AG08396 (cell line): Measurements from ENCODE around the gene SPAG16.

ENCODE experiments used
- DNase-seq: peaks from one replicate; pipeline ENCODE4 v3.0.0; 2012; ENCODE audit warnings: low spot score, mixed read lengths

The SPAG16 gene

GRCh38 chr2:214174563-214174962 lies 890.3 kb downstream of the SPAG16 start:
- no peak for DNase-seq

DNA sequence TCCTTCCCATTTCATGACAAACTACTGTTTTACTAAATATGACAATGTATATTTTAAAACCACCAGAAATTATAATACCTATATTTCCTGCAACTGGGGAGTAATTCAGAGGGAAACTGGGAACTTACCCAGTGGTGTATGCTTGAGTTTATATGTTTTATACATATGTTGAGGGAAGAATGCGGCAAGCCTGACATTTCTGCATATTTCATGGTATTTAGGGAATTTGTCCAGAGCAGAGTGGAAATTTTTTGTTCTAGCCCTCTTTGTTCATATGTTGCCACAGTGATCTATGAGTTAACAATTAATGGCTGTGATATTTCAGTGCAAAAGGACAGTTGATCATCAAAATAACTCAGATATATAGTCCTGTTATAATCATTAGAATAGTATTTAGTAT lies 895.8 kb downstream of the SPAG16 start:
- DNase-seq = no peak

DNA sequence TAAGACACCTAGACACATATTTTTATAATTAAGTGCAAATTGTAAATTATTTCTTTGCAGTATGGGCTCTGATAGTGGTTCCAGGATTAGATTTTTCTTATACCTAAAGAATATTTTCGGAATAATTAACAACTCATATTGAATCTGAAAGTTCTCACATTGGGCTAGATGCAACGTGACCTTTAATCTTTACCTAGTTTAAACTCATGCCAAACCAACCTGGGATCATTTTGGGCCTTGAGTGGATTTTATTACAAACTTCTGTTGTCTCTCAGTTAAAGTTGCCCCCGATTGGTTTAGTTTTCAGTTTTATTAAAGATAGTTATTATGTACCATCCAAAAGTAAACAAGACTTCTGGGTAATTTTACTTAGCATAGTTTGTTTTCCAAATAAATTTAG lies 896.4 kb downstream of the SPAG16 start:
- DNase-seq = no peak

DNA sequence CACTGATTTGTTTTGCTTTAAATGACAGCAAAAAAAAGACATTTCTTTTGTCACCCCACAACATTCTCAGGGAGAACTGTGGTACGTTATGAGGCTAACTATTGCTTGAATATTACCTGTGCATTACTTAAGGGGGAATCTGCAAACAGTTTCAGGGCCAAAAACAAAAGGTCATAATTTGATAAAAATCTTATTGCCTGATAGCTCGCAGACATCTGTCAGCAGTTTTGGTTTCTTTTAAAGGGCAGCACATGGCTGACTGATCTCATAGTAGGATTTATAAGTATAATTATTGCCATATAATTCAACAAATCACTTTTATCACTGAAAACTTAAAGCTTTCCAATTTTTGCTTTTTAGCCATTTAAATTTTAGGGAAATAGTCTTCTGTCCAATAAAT lies 900.2 kb downstream of the SPAG16 start:
- no peak for DNase-seq

DNA sequence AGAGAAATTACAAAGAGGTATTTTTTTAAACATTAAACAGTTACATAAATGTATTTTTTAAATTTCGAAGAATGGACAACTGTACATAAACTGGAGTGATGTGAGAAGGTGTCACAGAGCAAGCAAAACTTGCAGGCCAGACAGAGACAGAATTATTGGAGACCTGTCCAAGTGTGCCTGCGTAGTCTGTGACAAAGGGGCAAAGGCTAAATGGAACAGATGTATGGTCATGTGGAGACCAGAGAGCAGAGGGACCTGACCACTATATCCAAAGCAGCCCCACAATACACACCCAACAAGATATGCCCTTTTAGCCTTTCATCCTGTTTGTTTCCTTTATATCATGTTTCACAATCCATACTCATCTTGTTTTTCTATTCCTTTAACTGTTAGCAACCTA lies 901.3 kb downstream of the SPAG16 start:
- no peak for DNase-seq

DNA sequence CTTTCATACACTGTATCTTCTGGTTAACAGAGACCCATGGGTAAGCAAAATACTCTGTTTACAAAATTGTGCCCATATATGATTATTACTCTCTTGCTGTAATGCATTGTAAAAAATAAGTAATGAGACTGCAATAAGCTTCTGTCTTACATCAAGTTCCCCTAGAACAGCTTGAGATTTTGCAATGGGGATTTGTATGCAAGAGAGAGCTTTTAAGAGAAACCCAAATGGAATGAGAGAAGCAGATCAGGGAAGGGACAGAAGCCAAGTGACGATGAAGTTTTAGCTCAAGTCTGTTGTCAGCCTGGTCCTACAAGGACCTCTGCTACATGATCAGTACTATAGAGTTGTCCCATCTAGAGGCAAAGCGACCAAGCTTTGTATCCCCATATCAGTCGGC lies 908.4 kb downstream of the SPAG16 start:
- no peak for DNase-seq

DNA sequence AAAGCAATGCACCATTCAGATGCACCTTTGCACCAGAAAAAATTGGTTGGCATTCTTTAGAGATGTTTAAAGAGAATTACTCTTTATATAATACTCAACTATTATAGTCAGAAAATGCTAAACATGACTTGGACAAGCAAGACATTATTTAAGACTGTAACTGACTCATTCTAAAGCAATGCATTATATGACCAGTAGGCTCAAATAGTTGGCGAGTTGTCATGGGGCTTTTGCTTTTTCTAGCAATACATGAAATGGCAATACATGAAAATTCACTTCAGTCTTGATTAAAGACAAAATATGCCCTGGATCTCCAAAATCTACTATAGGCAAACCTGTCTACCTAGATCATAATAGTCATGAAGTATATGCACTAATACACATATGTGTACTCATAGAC lies 909.7 kb downstream of the SPAG16 start:
- DNase-seq = peak; percentile 19

DNA sequence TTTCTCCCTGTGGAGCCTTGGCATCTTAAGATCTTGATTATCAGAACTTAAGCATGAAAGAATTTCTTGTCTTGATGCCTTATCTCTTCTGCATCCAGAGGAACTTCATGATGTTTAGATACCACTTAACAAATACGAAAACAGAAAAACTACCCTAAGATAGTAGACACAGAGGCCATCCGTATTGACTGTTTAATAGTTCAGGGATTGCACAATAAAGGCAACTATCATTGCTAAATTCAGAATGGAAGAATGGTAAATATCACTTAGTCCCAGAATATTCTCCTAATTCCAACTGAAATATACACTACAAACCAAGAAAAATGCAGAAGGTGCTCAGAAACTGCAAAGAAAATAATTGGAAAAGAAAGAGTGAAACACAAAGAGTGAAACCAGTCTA lies 912.0 kb downstream of the SPAG16 start:
- DNase-seq = no peak

GRCh38 chr2:214201892-214202291 lies 917.6 kb downstream of the SPAG16 start:
- DNase-seq = no peak

- DNase-seq = no peak
Measured at GRCh38 chr2:214203214-214203613, 919.0 kb downstream of the SPAG16 start.

DNA sequence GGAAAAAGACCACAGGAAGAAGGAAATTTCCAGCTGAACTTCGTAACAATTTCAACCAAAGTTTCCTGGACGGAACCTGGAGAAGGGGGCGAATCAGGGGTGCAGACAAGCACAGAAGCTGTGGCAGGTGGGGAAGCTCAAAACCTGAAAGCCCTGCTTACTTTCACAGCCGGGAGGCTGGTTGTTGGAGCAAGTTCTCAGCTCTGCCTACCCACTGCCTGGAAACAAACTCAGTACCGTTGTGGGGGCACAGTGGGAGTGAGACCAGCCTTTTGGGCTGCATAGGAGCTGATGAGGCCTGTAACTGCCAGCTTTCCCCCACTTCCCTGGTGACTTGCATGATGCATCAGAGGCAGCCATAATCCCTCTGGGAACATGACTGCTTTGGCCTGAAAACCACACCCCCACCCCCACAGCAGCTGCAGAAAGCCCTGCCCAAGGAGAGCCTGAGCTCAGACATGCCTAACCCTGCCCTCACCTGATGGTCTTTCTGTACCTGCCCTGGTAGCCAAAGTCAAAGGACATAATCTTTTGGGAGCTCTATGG lies 919.6 kb downstream of the SPAG16 start:
- no peak for DNase-seq

- no peak for DNase-seq
Measured at GRCh38 chr2:214215107-214215506, 930.8 kb downstream of the SPAG16 start.

DNA sequence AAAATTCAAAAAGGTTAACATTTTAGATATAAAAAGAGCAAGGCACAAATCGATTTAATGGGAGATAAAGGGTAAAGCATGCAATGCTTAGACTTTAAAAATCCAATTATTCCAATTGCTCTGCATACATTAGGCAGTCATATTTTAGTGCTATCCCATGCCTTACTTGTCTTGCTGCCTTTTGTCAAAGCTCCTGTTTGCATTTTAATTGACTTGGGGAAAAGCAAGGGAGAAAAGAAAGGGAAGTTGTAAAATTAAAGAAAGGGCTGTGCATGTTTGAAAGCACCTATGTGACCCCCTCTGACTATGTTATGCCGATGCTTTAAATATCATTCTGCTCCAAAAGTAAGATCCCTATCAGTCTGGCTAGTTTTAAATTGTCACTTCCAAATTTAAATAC lies 932.9 kb downstream of the SPAG16 start:
- no peak for DNase-seq

DNA sequence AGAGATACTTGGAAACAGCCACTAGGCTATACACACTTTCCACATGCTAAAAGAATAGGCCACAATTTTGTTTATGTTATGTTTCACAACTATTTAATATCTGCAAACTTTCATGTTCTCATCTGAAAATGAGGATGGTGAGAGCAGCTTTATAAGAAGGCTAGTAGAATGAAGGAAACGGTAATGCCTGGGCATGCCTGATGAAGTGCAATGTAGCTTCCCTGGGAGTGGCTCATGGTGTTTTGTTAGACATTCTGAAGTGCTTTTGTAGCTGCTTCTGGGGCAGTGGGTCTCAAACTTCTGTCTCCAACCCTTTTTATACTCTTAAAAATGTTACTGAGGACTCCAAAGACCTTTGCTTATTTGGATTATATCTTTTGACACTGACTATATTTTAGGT lies 933.3 kb downstream of the SPAG16 start:
- DNase-seq = no peak

DNA sequence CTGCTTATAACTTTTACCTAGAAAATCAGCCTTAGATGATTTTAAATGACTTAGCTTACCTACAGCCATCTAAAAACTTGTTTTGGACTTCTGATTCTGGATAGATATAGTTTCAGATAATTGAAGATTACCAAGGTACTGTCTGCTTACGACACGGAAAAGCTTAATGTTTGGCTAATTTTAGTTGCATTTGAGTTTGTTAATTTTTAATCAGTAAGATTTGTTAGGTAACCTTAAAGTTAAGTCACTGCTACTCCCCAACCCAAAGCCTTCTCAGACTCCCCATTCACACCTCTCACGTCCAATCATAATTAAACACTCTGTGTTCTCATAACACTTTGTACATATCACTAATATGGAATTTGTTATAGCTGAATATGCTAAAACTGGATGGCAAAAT lies 936.0 kb downstream of the SPAG16 start:
- DNase-seq = no peak

DNA sequence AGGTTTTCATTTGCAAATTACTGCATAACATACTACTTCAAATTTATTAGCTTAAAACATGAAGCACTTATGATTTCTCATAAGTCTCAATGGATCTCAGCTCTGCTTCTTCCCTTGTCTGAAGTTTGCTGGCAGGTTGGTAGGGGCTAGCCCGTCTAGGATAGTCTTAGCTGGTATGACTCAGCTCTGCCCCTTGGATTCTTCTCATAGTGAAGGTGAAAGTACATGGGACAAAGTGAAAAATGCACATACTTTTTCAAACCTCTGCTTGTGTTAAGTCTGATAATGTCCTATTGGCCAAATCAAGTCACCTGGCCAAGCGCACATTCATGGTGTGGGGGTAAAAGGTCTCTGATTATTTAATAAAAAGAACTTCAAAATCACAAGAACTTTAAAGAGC lies 941.8 kb downstream of the SPAG16 start:
- DNase-seq = no peak

GRCh38 chr2:214232271-214232670 lies 948.0 kb downstream of the SPAG16 start:
- no peak for DNase-seq

DNA sequence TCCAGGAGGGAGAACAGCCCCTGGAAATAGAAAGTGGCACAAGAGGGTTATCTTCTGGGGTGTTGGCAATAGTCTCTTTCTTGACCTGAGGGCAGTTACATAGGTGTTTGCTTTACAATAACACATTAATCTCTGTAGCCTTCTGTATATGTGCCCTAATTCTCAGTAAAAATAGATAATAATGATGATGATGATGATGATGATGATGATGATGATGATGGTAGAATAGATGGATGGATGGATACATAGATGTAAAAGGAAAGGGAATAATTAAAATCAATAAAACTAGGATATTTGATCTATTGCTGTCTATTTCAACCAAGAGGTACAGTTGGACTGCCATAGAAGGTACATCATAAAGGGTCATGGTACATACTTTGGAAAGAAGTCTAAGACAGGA lies 948.9 kb downstream of the SPAG16 start:
- DNase-seq = no peak

- no peak for DNase-seq
Measured at GRCh38 chr2:214242797-214243196, 958.5 kb downstream of the SPAG16 start.

DNA sequence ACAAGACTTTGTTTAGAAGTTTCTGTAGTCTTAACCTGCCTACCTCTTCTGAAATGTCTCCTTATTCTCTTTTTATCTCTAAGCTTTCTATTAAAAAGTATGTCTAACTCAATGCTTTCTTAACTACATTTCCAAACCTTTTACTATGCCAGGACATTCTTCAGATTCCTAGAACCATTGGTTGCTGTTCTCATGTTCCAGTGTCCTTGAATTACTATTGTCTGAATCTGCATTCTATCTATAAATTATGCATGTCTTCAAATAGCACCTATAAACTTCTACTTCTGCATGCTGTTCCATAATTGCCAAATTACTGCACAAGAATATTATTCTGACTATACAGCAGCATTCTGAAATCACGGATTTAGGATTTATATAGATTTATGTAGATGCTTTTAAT lies 960.6 kb downstream of the SPAG16 start:
- DNase-seq = no peak

GRCh38 chr2:214246417-214246816 lies 962.2 kb downstream of the SPAG16 start:
- no peak for DNase-seq

DNA sequence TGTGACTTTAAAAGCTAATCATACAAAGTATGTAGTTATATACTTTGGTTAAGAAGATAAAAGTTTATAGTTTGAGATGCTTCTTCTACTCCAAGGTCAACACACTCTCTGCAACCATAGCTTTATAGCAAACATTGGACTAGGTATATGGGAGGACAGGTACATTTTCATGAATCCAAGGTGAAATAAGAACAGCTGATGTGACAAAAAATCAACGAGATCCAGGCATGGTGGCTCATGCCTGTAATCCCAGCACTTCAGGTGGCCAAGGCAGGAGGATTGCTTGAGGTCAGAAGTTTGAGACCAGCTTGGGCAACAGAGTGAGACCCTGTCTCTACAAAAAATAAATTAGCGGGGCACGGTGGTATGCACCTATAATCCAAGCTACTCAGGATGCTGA lies 963.3 kb downstream of the SPAG16 start:
- DNase-seq = no peak

- no peak for DNase-seq
Measured at GRCh38 chr2:214255046-214255445, 970.8 kb downstream of the SPAG16 start.

- no peak for DNase-seq
Measured at GRCh38 chr2:214261683-214262082, 977.4 kb downstream of the SPAG16 start.

DNA sequence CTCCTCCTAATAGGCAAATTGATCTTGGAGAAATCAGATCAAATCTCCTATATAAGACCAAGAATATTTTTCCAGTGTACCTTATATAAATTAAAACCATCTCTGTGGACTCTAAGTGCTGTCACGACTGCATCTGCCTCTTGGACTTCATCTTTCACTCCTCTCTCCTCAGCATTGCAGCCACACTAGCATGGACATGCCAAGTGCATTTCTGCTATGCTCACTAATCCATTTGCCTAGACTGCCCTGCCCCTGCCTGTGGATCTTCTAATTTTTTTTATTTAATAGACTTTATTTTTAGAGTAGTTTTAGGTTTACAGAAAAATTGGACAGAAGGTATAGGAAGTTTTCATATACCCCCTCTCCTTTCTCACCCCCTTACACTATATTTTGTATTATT lies 979.9 kb downstream of the SPAG16 start:
- no peak for DNase-seq
